HCT116 (cell line): ENCODE measurements around the gene CUEDC2. TPM values are rescaled to one million over a fixed set of nuclear protein-coding genes. Genes with fewer than 3 reads are reported as not detected.

Source experiments
- ATAC-seq: fragments of 200-7000 bp; cut with Tn5 transposase; 2 replicates; pipeline ENCODE4 v1.9.1; 2020; ENCODE audit warnings: mild to moderate bottlenecking, moderate library complexity
- BruUV-seq: library from RNA; stranded (reverse); fragments of 400-500 nt; replicated peaks from 2 replicates; lab custom pipeline; 2021; lab: Mats Ljungman, UMichigan
- CTCF ChIA-PET: fragments of 300-600 bp; sonication (Branson Sonifier 250); formaldehyde crosslinking; loops from one replicate; lab custom pipeline; 2021; ENCODE audit warnings: antibody characterized with exemption; lab: Charles Lee
- POLR2A ChIA-PET: fragments of 300-600, 350-600 bp; sonication (Branson Sonifier 250); formaldehyde crosslinking; loops from one replicate; lab custom pipeline; 2021; ENCODE audit warnings: antibody characterized with exemption; lab: Charles Lee
- RAD21 ChIA-PET, 2 experiments: fragments of 300-600 bp; sonication (Branson Sonifier 250); formaldehyde crosslinking; loops; one replicate each; lab custom pipeline; 2023; ENCODE audit warnings: low total read pairs in 2 of 2; ENCODE audit not compliant: uncharacterized antibody in 2 of 2, unreplicated experiment in 2 of 2, low non-redundant PET in 1 of 2; lab: Charles Lee
- DNase-seq: peaks from one replicate; pipeline ENCODE4 v3.0.0-alpha.2; 2010; ENCODE audit warnings: low read depth, low spot score
- H2AFZ ChIP-seq: fragments of 200-600 bp; shearing (Covaris generic), sonication (generic); 2 replicates; pipeline ENCODE4 v1.6.1; 2017; ENCODE audit warnings: low read depth, mixed run types, mixed read lengths, antibody characterized with exemption, low read length; ENCODE audit not compliant: poor library complexity, severe bottlenecking
- H3K27ac ChIP-seq: 2 replicates; pipeline ENCODE4 v1.5.1; 2012; ENCODE audit warnings: low read depth, low read length
- H3K27me3 ChIP-seq: fragments of 200-600 bp; sonication (generic); 2 replicates; pipeline ENCODE4 v1.6.1; 2016; ENCODE audit warnings: mixed run types, low read length, mixed read lengths; ENCODE audit not compliant: insufficient read depth
- H3K36me3 ChIP-seq, 2 experiments: fragments of 200-500 bp in 1 of 2; fragments of 200-600 bp in 1 of 2; sonication (Bioruptor generic) in 1 of 2; sonication (generic) in 1 of 2; 2 replicates each; pipeline versions ENCODE4 v1.5.1 to v1.6.1; 2014 to 2016; ENCODE audit warnings: low read length in 2 of 2, inconsistent platforms in 1 of 2, mixed read lengths in 1 of 2, mixed run types in 1 of 2; ENCODE audit not compliant: insufficient read depth in 2 of 2, control insufficient read depth in 1 of 2
- H3K4me1 ChIP-seq, 2 experiments: fragments of 200-600 bp in 1 of 2; sonication (generic) in 1 of 2; 2 replicates each; pipeline versions ENCODE4 v1.5.1 to v1.6.1; 2012 to 2017; ENCODE audit warnings: low read length in 2 of 2, inconsistent platforms in 1 of 2, mild to moderate bottlenecking in 1 of 2, mixed read lengths in 1 of 2, mixed run types in 1 of 2, moderate library complexity in 1 of 2; ENCODE audit not compliant: insufficient read depth in 2 of 2, control insufficient read depth in 1 of 2
- H3K4me2 ChIP-seq: fragments of 200-600 bp; sonication (generic); 2 replicates; pipeline ENCODE4 v1.6.1; 2017; ENCODE audit warnings: mixed run types, low read length, mixed read lengths
- H3K4me3 ChIP-seq, 2 experiments: fragments of 200-600 bp in 1 of 2; sonication (generic) in 1 of 2; replicated peaks in 1 of 2; 2 replicates each; pipeline ENCODE4 v1.5.1; 2011 to 2016; ENCODE audit warnings: low read length in 2 of 2, control low read depth in 1 of 2, low read depth in 1 of 2, mild to moderate bottlenecking in 1 of 2, mixed read lengths in 1 of 2, mixed run types in 1 of 2
- H3K79me2 ChIP-seq: fragments of 200-600 bp; sonication (generic); 2 replicates; pipeline ENCODE4 v1.6.1; 2017; ENCODE audit warnings: mild to moderate bottlenecking, mixed run types, low read length, moderate library complexity, mixed read lengths; ENCODE audit not compliant: insufficient read depth
- H3K9ac ChIP-seq: fragments of 200-600 bp; sonication (generic); 2 replicates; pipeline ENCODE4 v1.6.1; 2016; ENCODE audit warnings: low read length, mixed read lengths
- H3K9me2 ChIP-seq: fragments of 200-600 bp; sonication (generic), shearing (Covaris generic); 2 replicates; pipeline ENCODE4 v1.6.1; 2017; ENCODE audit warnings: mixed run types, mild to moderate bottlenecking, moderate library complexity; ENCODE audit not compliant: insufficient read depth
- H3K9me3 ChIP-seq, 2 experiments: fragments of 200-500 bp in 1 of 2; fragments of 200-600 bp in 1 of 2; sonication (Bioruptor generic) in 1 of 2; sonication (generic) in 1 of 2; 2 replicates each; pipeline ENCODE4 v1.6.1; 2014 to 2017; ENCODE audit warnings: low read length in 2 of 2, mixed read lengths in 2 of 2, inconsistent platforms in 1 of 2, low read depth in 1 of 2, mild to moderate bottlenecking in 1 of 2, mixed run types in 1 of 2, moderate library complexity in 1 of 2; ENCODE audit not compliant: control insufficient read depth in 1 of 2, insufficient read depth in 1 of 2
- H4K20me1 ChIP-seq: fragments of 200-600 bp; sonication (generic), shearing (Covaris generic); 2 replicates; pipeline ENCODE4 v1.6.1; 2017; ENCODE audit warnings: mixed run types, mild to moderate bottlenecking, moderate library complexity; ENCODE audit not compliant: insufficient read depth
- ATF3 ChIP-seq: IDR thresholded peaks from 2 replicates; pipeline ENCODE4 v1.6.1; 2012
- CBX3 ChIP-seq: IDR thresholded peaks from 2 replicates; pipeline ENCODE4 v1.6.1; 2012; ENCODE audit warnings: low read depth
- ELF1 ChIP-seq: IDR thresholded peaks from 2 replicates; pipeline ENCODE4 v1.6.1; 2012; ENCODE audit warnings: low read depth, borderline replicate concordance
- EZH2 ChIP-seq: fragments of 200-600 bp; sonication (generic); IDR thresholded peaks from 2 replicates; pipeline ENCODE4 v1.6.1; 2017; ENCODE audit warnings: antibody characterized with exemption, mixed run types
- EZH2phosphoT487 ChIP-seq: fragments of 200-600 bp; IDR thresholded peaks from 2 replicates; pipeline ENCODE4 v1.6.1; 2018; ENCODE audit warnings: antibody characterized with exemption, borderline replicate concordance
- JUND ChIP-seq: IDR thresholded peaks from 2 replicates; pipeline ENCODE4 v1.6.1; 2012
- MAX ChIP-seq: IDR thresholded peaks from 2 replicates; pipeline ENCODE4 v1.6.1; 2012
- POLR2AphosphoS5 ChIP-seq: IDR thresholded peaks from 2 replicates; pipeline ENCODE4 v1.6.1; 2011; ENCODE audit warnings: mild to moderate bottlenecking, low read depth, low read length, moderate library complexity
- RAD21 ChIP-seq: IDR thresholded peaks from 2 replicates; pipeline ENCODE4 v1.6.1; 2012; ENCODE audit warnings: low read depth, mild to moderate bottlenecking
- REST ChIP-seq: IDR thresholded peaks from 2 replicates; pipeline ENCODE4 v1.6.1; 2012; ENCODE audit warnings: low read depth
- SIN3A ChIP-seq: IDR thresholded peaks from 2 replicates; pipeline ENCODE4 v1.6.1; 2012; ENCODE audit warnings: low read depth
- SP1 ChIP-seq: IDR thresholded peaks from 2 replicates; pipeline ENCODE4 v1.6.1; 2012; ENCODE audit warnings: low read depth
- SRF ChIP-seq: IDR thresholded peaks from 2 replicates; pipeline ENCODE4 v1.6.1; 2012; ENCODE audit warnings: low read depth
- TCF7L2 ChIP-seq: IDR thresholded peaks from 2 replicates; pipeline ENCODE4 v1.7.0; 2011; ENCODE audit warnings: borderline replicate concordance, inconsistent platforms; ENCODE audit not compliant: insufficient read depth, insufficient read length; ENCODE audit errors: extremely low read depth
- ZFX ChIP-seq: fragments of 450-650 bp; IDR thresholded peaks from 2 replicates; pipeline ENCODE4 v1.6.1; 2017
- ZNF274 ChIP-seq: fragments of 200-500 bp; sonication (Bioruptor generic); IDR thresholded peaks from 2 replicates; pipeline ENCODE4 v1.6.1; 2014; ENCODE audit warnings: mild to moderate bottlenecking, low read depth, low read length, inconsistent platforms
- intact Hi-C: fragments of 100-400 bp; cut with micrococcal nuclease; formaldehyde crosslinking; loops from 2 replicates; pipeline ENCODE4 v1.10.0; 2022
- total RNA-seq: library from RNA; stranded (reverse); gene quantifications from one replicate; pipeline ENCODE4 v1.2.1, GENCODE V29; 2021; ENCODE audit not compliant: unreplicated experiment

The CUEDC2 gene
- total RNA-seq, 1 experiment from 2014 or later, result 96.7 TPM

- no peak for DNase-seq
- no peak for ATAC-seq
- H3K4me1 ChIP-seq, result peaks cover 0 to 5% of the 10 kb centered on the region in 2 experiments; a peak in 2 of 4 replicates
- H3K36me3 ChIP-seq, result no peaks in the 10 kb centered on the region
- TF ChIP-seq ATF3 (no peak), SIN3A (no peak), EZH2 (no peak), EZH2phosphoT487 (no peak), ZFX (no peak), CBX3 (no peak), MAX (no peak), TCF7L2 (no peak), JUND (no peak), RAD21 (no peak), ELF1 (no peak), POLR2AphosphoS5 (no peak), REST (no peak), SRF (no peak), ZNF274 (no peak), SP1 (no peak)
- H3K27ac ChIP-seq, result no peak overlapping the region
- H3K9me2 ChIP-seq, result no peaks in the 10 kb centered on the region
- H3K27me3 ChIP-seq, result peaks cover 7% of the 10 kb centered on the region; the same call in 1 of the 2 replicates
- H3K9ac ChIP-seq, result no peak overlapping the region
- RAD21 ChIA-PET, result interaction anchor here in 1 of 2 experiments (0.5 kb wide), 1 partner anchor 36 kb away, joined by 8 read pairs; no protein-coding TSS in a partner anchor
- intact Hi-C loops, result no loop called here
- POLR2A ChIA-PET, result interaction anchor here (1.0 kb wide), 1 partner anchor 17 kb away, joined by 3 read pairs; the partner anchor contains the start of gene FBXL15
- no peak overlapping the region for H3K4me3 ChIP-seq
- no peak overlapping the region for H3K4me2 ChIP-seq
- H4K20me1 ChIP-seq, result no peaks in the 10 kb centered on the region
- no TSS peak for BruUV-seq
- H3K79me2 ChIP-seq, result no peaks in the 10 kb centered on the region
- CTCF ChIA-PET, result interaction anchor here (0.6 kb wide), 1 partner anchor 15 kb away, joined by 3 read pairs; no protein-coding TSS in a partner anchor
- no peaks in the 10 kb centered on the region for H3K9me3 ChIP-seq
- no peak overlapping the region for H2AFZ ChIP-seq
These were observed 6.0 kb upstream of the CUEDC2 start for GRCh38 chr10:102438374-102438773.
